Cardiac muscle cell (in vitro differentiated cells and primary cell): ENCODE results near the gene C14orf180. TPM values are rescaled to one million over a fixed set of nuclear protein-coding genes. Genes with fewer than 3 reads are reported as not detected.

Experiments used
- DNase-seq, 2 donors: peaks; one replicate each; pipeline versions ENCODE4 v3.0.0 to v3.0.0-alpha.2; 2010 to 2017; ENCODE audit warnings: low read depth in 1 of 2, low spot score in 1 of 2
- H3K27ac ChIP-seq: fragments of 200-600 bp; sonication (generic); 2 replicates; pipeline ENCODE4 v1.5.1; 2016
- H3K27me3 ChIP-seq: fragments of 200-600 bp; sonication (generic); 2 replicates; pipeline ENCODE4 v1.6.0; 2016; ENCODE audit warnings: control low read depth
- H3K36me3 ChIP-seq: fragments of 200-600 bp; sonication (generic); 2 replicates; pipeline ENCODE4 v1.5.1; 2016; ENCODE audit warnings: control low read depth
- H3K4me1 ChIP-seq: fragments of 200-600 bp; sonication (generic); 2 replicates; pipeline ENCODE4 v1.8.1; 2017; ENCODE audit warnings: low read depth, mild to moderate bottlenecking, mixed run types
- H3K4me3 ChIP-seq: fragments of 200-600 bp; sonication (generic); 2 replicates; pipeline ENCODE4 v1.5.1; 2016; ENCODE audit warnings: mild to moderate bottlenecking
- H3K9me3 ChIP-seq: fragments of 200-600 bp; sonication (generic); 2 replicates; pipeline ENCODE4 v1.5.1; 2017; ENCODE audit warnings: low read depth, mild to moderate bottlenecking, control low read depth
- CTCF ChIP-seq: IDR thresholded peaks from 2 replicates; pipeline ENCODE4 v1.5.1; 2012; ENCODE audit warnings: low read depth, mild to moderate bottlenecking, low read length
- polyA plus RNA-seq: library from polyadenylated mRNA; unstranded; fragments of >200 nt; fragmentation: Nextera tagmentation; extraction: Ambion mirVana; gene quantifications from 2 replicates; pipeline ENCODE4 v1.2.1, GENCODE V29; 2016
- total RNA-seq: library from RNA; depleted of rRNA; stranded (reverse); fragments of >200 nt; gene quantifications from 2 replicates; pipeline ENCODE4 v1.2.3, GENCODE V29; 2016

The C14orf180 gene
- total and polyA plus RNA-seq, 2 experiments from 2014 or later: 17.1 to 19.7 TPM

- Histone ChIP-seq H3K27ac (no peak overlapping the region), H3K27me3 (peaks cover 53% of the 10 kb centered on the region), H3K4me3 (no peak overlapping the region), H3K36me3 (no peaks in the 10 kb centered on the region), H3K9me3 (no peaks in the 10 kb centered on the region), H3K4me1 (no peaks in the 10 kb centered on the region)
- no peak for TF ChIP-seq CTCF
- no peak for DNase-seq
Measured at GRCh38 chr14:104602933-104603325, 23.4 kb downstream of the C14orf180 start.

DNA sequence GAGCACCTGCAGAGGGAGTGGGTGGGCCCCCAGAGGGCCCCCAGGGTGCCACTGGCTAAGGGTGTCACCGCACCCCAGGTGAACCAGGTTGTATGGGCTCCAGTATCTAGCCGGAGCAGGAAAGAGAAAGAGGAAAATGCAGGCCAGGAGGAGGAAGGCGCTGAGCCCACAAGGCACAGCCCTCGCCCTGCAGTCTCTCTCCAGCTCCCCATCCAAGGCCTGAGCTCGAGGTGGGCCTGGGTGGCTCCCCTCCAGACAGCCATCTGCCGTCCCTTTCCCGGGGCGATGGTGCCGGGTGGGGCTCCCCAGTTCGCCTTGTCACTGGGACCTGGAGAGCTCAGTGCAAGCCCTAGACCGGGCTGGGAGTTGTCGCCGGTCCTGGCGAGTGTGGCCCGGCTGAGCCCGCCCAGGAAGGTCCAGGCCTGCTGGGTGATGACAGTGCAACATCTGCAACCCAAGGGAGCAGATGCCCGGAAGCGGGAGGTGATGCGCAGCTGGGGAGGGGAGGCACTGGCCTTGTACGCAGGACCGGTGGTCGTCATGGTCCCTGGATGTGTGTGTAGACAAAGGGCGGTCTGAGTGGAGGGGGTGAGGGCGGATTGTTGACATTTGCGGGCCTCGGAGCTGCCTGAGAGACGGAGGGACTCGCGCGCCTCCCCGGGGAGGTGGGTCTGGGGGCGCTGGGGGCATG, 24.3 kb downstream of the C14orf180 start:
- Histone ChIP-seq H3K4me3 (peak overlapping the region; percentile 31), H3K4me1 (no peaks in the 10 kb centered on the region), H3K36me3 (no peaks in the 10 kb centered on the region), H3K9me3 (no peaks in the 10 kb centered on the region), H3K27ac (no peak overlapping the region), H3K27me3 (peaks cover 59% of the 10 kb centered on the region)
- TF ChIP-seq CTCF: no peak
- DNase-seq: no peak

GRCh38 chr14:104604458-104605449, 25.2 kb downstream of the C14orf180 start, which contains the start of gene TMEM179:
Gene TMEM179, minus strand, starts transcription at chr14:104604772. Its CDS starts 31 bp downstream, at chr14:104604741.
- no peaks in the 10 kb centered on the region for H3K36me3 ChIP-seq
- H3K27ac ChIP-seq: no peak within 1 kb of the TSS
- H3K4me1 ChIP-seq: no peaks in the 10 kb centered on the region
- H3K4me3 ChIP-seq: peak within 1 kb of the TSS; percentile 31
- DNase-seq: peak; percentile 32 to 89
- no peaks in the 10 kb centered on the region for H3K9me3 ChIP-seq
- TF ChIP-seq CTCF: no peak
- H3K27me3 ChIP-seq: peaks cover 68% of the 10 kb centered on the region

DNA sequence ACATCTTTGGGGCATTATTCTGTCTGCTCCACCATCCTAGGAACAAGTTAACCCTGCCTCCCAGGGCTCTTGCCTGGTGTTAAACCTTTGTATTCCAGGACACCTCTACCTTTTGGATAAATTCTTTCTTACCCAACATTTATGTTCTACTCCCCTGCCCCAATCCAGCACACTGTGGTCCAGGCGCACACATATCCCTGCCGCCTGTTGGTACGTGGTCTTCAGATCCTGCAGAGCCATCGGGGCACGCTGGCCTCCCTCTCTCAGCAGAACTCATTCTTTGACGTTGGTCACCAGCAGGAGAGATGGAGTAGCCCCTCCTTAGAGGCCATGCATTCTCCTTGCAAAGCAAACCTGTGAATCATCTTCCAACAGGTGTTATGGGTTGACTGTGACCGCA, 30.1 kb downstream of the C14orf180 start:
- no peak for DNase-seq
- Histone ChIP-seq H3K9me3 (no peaks in the 10 kb centered on the region), H3K36me3 (no peaks in the 10 kb centered on the region), H3K4me1 (no peaks in the 10 kb centered on the region), H3K27me3 (peaks cover 49% of the 10 kb centered on the region), H3K4me3 (no peak overlapping the region), H3K27ac (no peak overlapping the region)
- no peak for TF ChIP-seq CTCF

DNA sequence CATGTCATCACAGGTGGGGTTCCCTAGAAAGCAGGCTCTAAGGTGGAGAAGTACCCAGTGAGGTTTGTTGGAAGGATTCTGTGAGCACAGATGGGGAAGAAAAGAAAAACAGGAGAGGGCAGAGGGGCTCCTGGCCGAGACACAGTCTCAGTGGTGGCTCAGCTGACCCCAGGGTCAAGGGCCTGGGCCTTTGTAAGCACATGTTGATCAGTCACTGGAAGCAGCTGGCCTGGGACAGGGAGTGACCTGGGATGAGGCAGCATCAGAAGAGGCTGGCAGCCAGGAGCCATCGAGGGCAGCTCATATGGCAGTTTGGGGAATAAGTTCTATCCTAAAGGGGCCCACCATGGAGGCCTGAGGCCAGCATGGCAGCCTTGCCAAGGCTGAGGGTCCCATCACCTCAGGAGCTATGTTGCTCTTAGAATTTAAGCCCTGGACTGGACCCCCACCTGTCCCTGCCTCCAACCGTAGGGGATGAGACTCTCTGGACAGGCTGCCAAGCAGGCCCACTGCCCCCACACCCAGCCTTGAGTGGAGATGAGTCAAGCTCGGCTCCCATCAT, 31.3 kb downstream of the C14orf180 start:
- H3K27me3 ChIP-seq: peaks cover 38% of the 10 kb centered on the region
- H3K27ac ChIP-seq: no peak overlapping the region

More for the DNA sequence above, 31.3 kb downstream of the C14orf180 start:
- Histone ChIP-seq H3K4me3 (no peak overlapping the region), H3K36me3 (no peaks in the 10 kb centered on the region), H3K4me1 (no peaks in the 10 kb centered on the region), H3K9me3 (no peaks in the 10 kb centered on the region)
- DNase-seq: no peak
- TF ChIP-seq CTCF: no peak
